ENCODE data around the gene NCK2.

- TF ChIP-seq CTCF (IDR thresholded peaks at IDR 0.05) (no peak), POLR2A (IDR thresholded peaks at IDR 0.05) (no peak)
Observed at GRCh38 chr2:105802587-105802986, 57.9 kb downstream of the NCK2 start.
